RWPE1 (cell line): ENCODE results near the gene GABRG3.
A peak's percentile ranks its signal among the peaks of the same experiment; 100 is the strongest.
"Not testable (repeated sequence)": the region's sequence is repeated elsewhere in the genome, so short reads cannot be mapped to it uniquely, and the experiment has no call there.

Experiments
- CTCF ChIA-PET: fragments of 350-600 bp; sonication (Branson Sonifier 250); formaldehyde crosslinking; extraction: SDS; loops from one replicate; lab custom pipeline; 2021; lab: Yijun Ruan, JAX
- POLR2A ChIA-PET: fragments of 400-600 bp; formaldehyde crosslinking; extraction: SDS; loops from one replicate; lab custom pipeline; 2020; ENCODE audit warnings: antibody characterized with exemption; ENCODE audit not compliant: low non-redundant PET; lab: Yijun Ruan, JAX
- DNase-seq: peaks from one replicate; pipeline ENCODE4 v3.0.0; 2012; ENCODE audit warnings: low spot score
- H3K27ac ChIP-seq: fragments of 450-650 bp; 2 replicates; pipeline ENCODE4 v1.5.1; 2017
- TF ChIP-seq, protein P1 (sequence below): fragments of 450-650 bp; conservative IDR thresholded peaks from 2 replicates; pipeline ENCODE4 v1.5.1; 2017; ENCODE audit warnings: low read depth, mild to moderate bottlenecking

Gene GABRG3

GRCh38 chr15:26972636-26973035, 1.7 kb downstream of the GABRG3 start:
- ChIA-PET POLR2A (no interaction called here), CTCF (no interaction called here)
- no peak for DNase-seq
- H3K27ac ChIP-seq: no peak overlapping the region
- TF ChIP-seq, protein P1, sequence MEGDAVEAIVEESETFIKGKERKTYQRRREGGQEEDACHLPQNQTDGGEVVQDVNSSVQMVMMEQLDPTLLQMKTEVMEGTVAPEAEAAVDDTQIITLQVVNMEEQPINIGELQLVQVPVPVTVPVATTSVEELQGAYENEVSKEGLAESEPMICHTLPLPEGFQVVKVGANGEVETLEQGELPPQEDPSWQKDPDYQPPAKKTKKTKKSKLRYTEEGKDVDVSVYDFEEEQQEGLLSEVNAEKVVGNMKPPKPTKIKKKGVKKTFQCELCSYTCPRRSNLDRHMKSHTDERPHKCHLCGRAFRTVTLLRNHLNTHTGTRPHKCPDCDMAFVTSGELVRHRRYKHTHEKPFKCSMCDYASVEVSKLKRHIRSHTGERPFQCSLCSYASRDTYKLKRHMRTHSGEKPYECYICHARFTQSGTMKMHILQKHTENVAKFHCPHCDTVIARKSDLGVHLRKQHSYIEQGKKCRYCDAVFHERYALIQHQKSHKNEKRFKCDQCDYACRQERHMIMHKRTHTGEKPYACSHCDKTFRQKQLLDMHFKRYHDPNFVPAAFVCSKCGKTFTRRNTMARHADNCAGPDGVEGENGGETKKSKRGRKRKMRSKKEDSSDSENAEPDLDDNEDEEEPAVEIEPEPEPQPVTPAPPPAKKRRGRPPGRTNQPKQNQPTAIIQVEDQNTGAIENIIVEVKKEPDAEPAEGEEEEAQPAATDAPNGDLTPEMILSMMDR: no peak

DNA sequence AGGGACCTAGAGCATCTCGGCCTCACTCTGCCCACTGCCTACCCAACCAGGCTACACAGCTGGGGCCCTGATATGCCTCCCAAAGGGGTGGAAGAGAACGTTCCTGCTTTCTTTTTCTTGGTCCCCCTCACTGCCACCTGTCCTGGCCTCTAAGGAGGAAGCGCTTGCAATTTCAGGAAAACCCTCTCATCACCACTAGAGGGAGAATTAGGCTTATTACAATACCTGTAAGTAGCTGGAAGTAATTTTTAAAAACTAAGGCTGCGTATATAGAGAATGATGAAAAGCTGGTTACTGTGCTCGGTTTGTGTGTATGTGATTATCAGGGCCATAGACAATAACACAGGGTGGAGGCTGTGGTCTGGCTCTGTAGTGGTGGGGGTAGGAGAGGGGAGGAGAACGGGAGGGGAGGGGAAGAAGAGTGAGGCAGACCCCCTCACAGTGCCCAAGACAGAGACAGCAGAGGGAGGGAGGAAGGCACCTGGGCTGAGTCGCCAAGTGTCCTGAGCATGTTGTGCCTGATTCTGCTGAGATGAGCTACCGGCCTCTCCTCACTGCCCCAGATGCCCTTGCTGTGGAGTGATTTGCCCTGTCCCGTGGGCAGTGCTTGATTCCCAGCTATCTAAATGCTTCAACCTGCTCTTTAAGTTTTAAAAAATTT, 3.3 kb downstream of the GABRG3 start:
- TF ChIP-seq, protein P1: no peak
- CTCF ChIA-PET: interaction anchor here (1.0 to 1.3 kb wide), 2 partner anchors 13 to 83 kb away, joined by 3 read pairs; no protein-coding TSS in a partner anchor
- POLR2A ChIA-PET: no interaction called here
- no peak overlapping the region for H3K27ac ChIP-seq
- DNase-seq: peak; percentile 17

GRCh38 chr15:26981492-26981891, 10.5 kb downstream of the GABRG3 start:
- no peak overlapping the region for H3K27ac ChIP-seq
- no peak for DNase-seq
- CTCF ChIA-PET: no interaction called here
- TF ChIP-seq, protein P1: no peak
- POLR2A ChIA-PET: no interaction called here

GRCh38 chr15:26983822-26984221, 12.8 kb downstream of the GABRG3 start:
- H3K27ac ChIP-seq: no peak overlapping the region
- CTCF ChIA-PET: no interaction called here
- TF ChIP-seq, protein P1: no peak; the same call in 1 of the 2 replicates
- POLR2A ChIA-PET: no interaction called here
- no peak for DNase-seq

DNA sequence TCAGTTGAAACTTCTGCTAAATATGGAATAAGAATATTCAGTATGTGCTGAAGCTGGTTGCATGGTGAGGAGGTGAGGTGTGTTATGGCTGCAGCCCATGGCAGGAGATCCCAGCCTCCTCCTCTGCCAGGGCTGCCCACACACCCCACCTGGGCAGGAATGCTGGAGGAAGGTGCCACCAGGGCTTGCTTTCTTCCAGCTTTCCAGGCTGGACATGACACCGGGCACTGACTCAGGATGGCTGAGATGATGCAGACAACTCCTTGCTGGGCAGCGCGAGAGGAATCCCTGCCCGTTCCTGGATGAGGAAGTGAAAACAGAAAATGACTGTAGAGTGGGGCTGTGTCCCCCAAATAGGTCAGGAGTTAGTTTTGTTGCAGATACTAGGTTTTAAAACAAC, 14.1 kb downstream of the GABRG3 start:
- no peak overlapping the region for H3K27ac ChIP-seq
- no peak for DNase-seq
- POLR2A ChIA-PET: no interaction called here
- TF ChIP-seq, protein P1: no peak
- CTCF ChIA-PET: no interaction called here

DNA sequence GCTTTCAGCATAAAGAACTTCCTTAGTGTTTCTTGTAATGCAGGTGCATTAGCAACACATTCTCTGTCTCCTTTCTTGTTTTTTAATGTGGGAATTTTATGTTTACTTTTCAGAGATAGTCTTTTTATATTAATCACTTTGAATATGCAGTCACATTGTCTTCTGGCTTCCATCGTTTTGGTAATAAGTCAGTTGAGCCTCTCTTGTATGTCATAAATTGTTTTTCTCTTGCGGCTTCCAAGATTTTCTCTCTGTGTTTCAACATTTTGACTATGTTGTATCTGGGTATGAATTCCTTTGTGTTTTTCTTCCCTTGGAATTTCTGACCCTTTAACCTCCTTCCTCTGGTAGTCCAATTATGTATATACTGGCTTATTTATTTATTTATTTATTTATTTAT, 25.3 kb downstream of the GABRG3 start:
- H3K27ac ChIP-seq: no peak overlapping the region
- ChIA-PET CTCF (interaction anchor here (0.7 kb wide), 1 partner anchor 30 kb away, joined by 3 read pairs; no protein-coding TSS in a partner anchor), POLR2A (no interaction called here)
- TF ChIP-seq, protein P1: no peak
- DNase-seq: no peak

DNA sequence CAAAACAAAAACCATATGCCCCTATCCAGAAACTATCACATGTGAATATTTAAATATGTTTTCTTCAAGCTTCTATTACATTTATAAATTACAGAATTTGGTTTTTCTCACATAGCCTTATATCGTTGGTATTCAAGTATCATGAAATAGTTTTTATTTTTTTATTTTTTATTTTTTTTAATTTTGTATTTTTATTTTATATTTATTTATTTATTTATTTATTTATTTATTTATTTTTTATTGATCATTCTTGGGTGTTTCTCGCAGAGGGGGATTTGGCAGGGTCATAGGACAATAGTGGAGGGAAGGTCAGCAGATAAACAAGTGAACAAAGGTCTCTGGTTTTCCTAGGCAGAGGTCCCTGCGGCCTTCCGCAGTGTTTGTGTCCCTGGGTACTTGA, 32.0 kb downstream of the GABRG3 start:
- POLR2A ChIA-PET, DNase-seq, H3K27ac ChIP-seq, CTCF ChIA-PET: not testable (repeated sequence)

DNA sequence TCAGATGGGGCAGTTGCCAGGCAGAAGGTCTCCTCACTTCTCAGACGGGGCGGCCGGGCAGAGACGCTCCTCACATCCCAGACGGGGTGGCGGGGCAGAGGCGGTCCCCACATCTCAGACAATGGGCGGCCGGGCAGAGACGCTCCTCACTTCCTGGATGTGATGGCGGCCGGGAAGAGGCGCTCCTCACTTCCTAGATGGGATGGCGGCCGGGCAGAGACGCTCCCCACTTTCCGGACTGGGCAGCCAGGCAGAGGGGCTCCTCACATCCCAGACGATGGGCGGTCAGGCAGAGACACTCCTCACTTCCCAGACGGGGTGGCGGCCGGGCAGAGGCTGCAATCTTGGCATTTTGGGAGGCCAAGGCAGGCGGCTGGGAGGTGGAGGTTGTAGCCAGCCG, 33.2 kb downstream of the GABRG3 start:
- DNase-seq, H3K27ac ChIP-seq, POLR2A ChIA-PET, CTCF ChIA-PET: not testable (repeated sequence)
